ENCODE data around the gene NAGLU. TPM values are rescaled to one million over a fixed set of nuclear protein-coding genes. Genes with fewer than 3 reads are reported as not detected.

The NAGLU gene
- polyA plus RNA-seq, 1 of the 3 experiments (the other 2 are of a cell fraction): 33.9 TPM

DNA sequence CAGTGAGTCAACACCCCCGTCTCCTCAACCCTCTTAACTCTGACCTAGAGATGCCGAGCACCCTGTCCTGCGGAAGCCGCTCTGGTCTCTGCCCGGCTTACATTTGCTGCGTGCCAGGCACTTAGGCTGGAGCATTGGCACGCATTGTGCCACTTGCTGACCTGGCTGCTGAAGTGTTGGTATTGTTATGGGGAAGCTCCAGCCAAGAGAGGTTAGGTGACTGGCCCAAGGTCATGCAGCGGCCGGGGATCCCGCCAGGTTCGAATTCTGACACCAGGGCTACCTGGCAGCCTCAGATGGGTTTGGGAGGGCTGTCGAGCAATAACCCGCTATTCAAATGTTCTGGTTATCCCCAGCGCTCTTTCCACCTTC, 11.6 kb downstream of the NAGLU start:
- Histone ChIP-seq H3K4me3 (ENCODE audit: low read depth in 2 of 2, low read length in 1 of 2) (no peak overlapping the region), H3K36me3 (replicated peaks in 1 of 2; ENCODE audit: control insufficient read depth in 1 of 2, insufficient read depth in 2 of 2, low read length in 1 of 2) (peaks cover 3 to 13% of the 10 kb centered on the region in 2 experiments), H2AFZ (ENCODE audit: low read depth) (no peak overlapping the region), H3K9ac (no peak overlapping the region), H3K9me2 (no peaks in the 10 kb centered on the region), H3K4me1 (ENCODE audit: control insufficient read depth in 1 of 2, insufficient read depth in 2 of 2, low read depth in 1 of 2, low read length in 1 of 2) (peaks cover 0 to 3% of the 10 kb centered on the region in 2 experiments; a peak in 1 of 4 replicates), H3K79me2 (ENCODE audit: insufficient read depth) (peaks cover 21% of the 10 kb centered on the region; the same call in 1 of the 2 replicates), H3K27me3 (ENCODE audit: insufficient read depth) (no peaks in the 10 kb centered on the region), H3K27ac (ENCODE audit: low read depth in 2 of 2, low read length in 1 of 2) (no peak overlapping the region), H3K4me2 (no peak overlapping the region), H3K9me3 (no peaks in the 10 kb centered on the region), H3F3A (replicated peaks; ENCODE audit: insufficient read depth) (peaks cover 2% of the 10 kb centered on the region), H4K20me1 (ENCODE audit: insufficient read depth) (no peaks in the 10 kb centered on the region)
- WGBS (ENCODE audit: low lambda C conversion rate): 95% methylated on average over 11 of the region's 14 CpGs
- CTCF ChIA-PET: no interaction called here
- POLR2A ChIA-PET: interaction anchor here (1.3 kb wide), 1 partner anchor 11 kb away, joined by 3 read pairs; no protein-coding TSS in a partner anchor
- DNase-seq: no peak
- TF ChIP-seq POLR2AphosphoS5 (IDR thresholded peaks at IDR 0.05; ENCODE audit: low read depth, low read length) (no peak), TEAD4 (IDR thresholded peaks at IDR 0.05; ENCODE audit: borderline replicate concordance, insufficient read depth) (no peak)

GRCh38 chr17:42548070-42548837, 12.2 kb downstream of the NAGLU start:
- no peak overlapping the region for H3K4me3 ChIP-seq (ENCODE audit: low read depth in 2 of 2, low read length in 1 of 2)
- no peak overlapping the region for H3K9ac ChIP-seq
- no peak overlapping the region for H2AFZ ChIP-seq (ENCODE audit: low read depth)
- ChIA-PET CTCF (no interaction called here), POLR2A (no interaction called here)
- peaks cover 0 to 6% of the 10 kb centered on the region in 2 experiments; a peak in 1 of 4 replicates for H3K4me1 ChIP-seq (ENCODE audit: control insufficient read depth in 1 of 2, insufficient read depth in 2 of 2, low read depth in 1 of 2, low read length in 1 of 2)
- H3K9me2 ChIP-seq: no peaks in the 10 kb centered on the region
- no peaks in the 10 kb centered on the region for H3K27me3 ChIP-seq (ENCODE audit: insufficient read depth)
- H3K79me2 ChIP-seq (ENCODE audit: insufficient read depth): peaks cover 26% of the 10 kb centered on the region; the same call in 1 of the 2 replicates
- H3F3A ChIP-seq (replicated peaks; ENCODE audit: insufficient read depth): peaks cover 7% of the 10 kb centered on the region
- no peak overlapping the region for H3K4me2 ChIP-seq
- H3K36me3 ChIP-seq (replicated peaks in 1 of 2; ENCODE audit: control insufficient read depth in 1 of 2, insufficient read depth in 2 of 2, low read length in 1 of 2): peaks cover 3 to 11% of the 10 kb centered on the region in 2 experiments
- H3K27ac ChIP-seq (ENCODE audit: low read depth in 2 of 2, low read length in 1 of 2): no peak overlapping the region
- no peaks in the 10 kb centered on the region for H3K9me3 ChIP-seq
- H4K20me1 ChIP-seq (ENCODE audit: insufficient read depth): no peaks in the 10 kb centered on the region
- WGBS (ENCODE audit: low lambda C conversion rate): 86% methylated on average over 64 of the region's 74 CpGs
- DNase-seq: peak; percentile 22
- TF ChIP-seq REST (IDR thresholded peaks at IDR 0.05; ENCODE audit: low read depth, low read length) (no peak), RXRA (IDR thresholded peaks at IDR 0.05; ENCODE audit: borderline replicate concordance, low read depth) (no peak), FOXM1 (IDR thresholded peaks at IDR 0.05; ENCODE audit: low read depth) (no peak), TEAD4 (IDR thresholded peaks at IDR 0.05; ENCODE audit: borderline replicate concordance, insufficient read depth) (no peak), RAD21 (IDR thresholded peaks at IDR 0.05; ENCODE audit: low read length) (no peak), RCOR1 (IDR thresholded peaks at IDR 0.05; ENCODE audit: low read length) (no peak), EZH2phosphoT487 (IDR thresholded peaks at IDR 0.05; ENCODE audit: borderline replicate concordance, low read depth) (no peak), IRF3 (IDR thresholded peaks at IDR 0.05; ENCODE audit: low read depth, low read length) (no peak), MEF2A (IDR thresholded peaks at IDR 0.05; ENCODE audit: borderline replicate concordance, low read depth) (no peak), YY1 (IDR thresholded peaks at IDR 0.05; ENCODE audit: low read depth) (no peak), USF1 (IDR thresholded peaks at IDR 0.05; ENCODE audit: borderline replicate concordance, low read depth) (no peak), TCF12 (IDR thresholded peaks at IDR 0.05) (no peak)
- TF ChIP-seq, protein P1, sequence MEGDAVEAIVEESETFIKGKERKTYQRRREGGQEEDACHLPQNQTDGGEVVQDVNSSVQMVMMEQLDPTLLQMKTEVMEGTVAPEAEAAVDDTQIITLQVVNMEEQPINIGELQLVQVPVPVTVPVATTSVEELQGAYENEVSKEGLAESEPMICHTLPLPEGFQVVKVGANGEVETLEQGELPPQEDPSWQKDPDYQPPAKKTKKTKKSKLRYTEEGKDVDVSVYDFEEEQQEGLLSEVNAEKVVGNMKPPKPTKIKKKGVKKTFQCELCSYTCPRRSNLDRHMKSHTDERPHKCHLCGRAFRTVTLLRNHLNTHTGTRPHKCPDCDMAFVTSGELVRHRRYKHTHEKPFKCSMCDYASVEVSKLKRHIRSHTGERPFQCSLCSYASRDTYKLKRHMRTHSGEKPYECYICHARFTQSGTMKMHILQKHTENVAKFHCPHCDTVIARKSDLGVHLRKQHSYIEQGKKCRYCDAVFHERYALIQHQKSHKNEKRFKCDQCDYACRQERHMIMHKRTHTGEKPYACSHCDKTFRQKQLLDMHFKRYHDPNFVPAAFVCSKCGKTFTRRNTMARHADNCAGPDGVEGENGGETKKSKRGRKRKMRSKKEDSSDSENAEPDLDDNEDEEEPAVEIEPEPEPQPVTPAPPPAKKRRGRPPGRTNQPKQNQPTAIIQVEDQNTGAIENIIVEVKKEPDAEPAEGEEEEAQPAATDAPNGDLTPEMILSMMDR (IDR thresholded peaks at IDR 0.05): no peak
- TF ChIP-seq, protein P2, sequence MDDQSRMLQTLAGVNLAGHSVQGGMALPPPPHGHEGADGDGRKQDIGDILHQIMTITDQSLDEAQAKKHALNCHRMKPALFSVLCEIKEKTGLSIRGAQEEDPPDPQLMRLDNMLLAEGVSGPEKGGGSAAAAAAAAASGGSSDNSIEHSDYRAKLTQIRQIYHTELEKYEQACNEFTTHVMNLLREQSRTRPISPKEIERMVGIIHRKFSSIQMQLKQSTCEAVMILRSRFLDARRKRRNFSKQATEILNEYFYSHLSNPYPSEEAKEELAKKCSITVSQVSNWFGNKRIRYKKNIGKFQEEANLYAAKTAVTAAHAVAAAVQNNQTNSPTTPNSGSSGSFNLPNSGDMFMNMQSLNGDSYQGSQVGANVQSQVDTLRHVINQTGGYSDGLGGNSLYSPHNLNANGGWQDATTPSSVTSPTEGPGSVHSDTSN (IDR thresholded peaks at IDR 0.05): no peak
